Vagina (tissue), 2 donors: ENCODE measurements around the gene PDK2. TPM values are rescaled to one million over a fixed set of nuclear protein-coding genes. Genes with fewer than 3 reads are reported as not detected.

Source experiments
- DNase-seq, 2 donors: peaks; one replicate each; pipeline ENCODE4 v3.0.0-alpha.2; 2017; ENCODE audit errors: extremely low spot score in 2 of 2
- H3K27ac ChIP-seq: fragments of 200-600 bp; sonication (generic); one replicate; pipeline ENCODE4 v1.5.1; 2019
- H3K27me3 ChIP-seq: fragments of 200-600 bp; sonication (generic); one replicate; pipeline ENCODE4 v1.5.1; 2019
- H3K36me3 ChIP-seq, 2 donors: fragments of 200-600 bp; sonication (generic); one replicate each; pipeline ENCODE4 v1.5.1; 2017 to 2019
- H3K4me1 ChIP-seq: fragments of 200-600 bp; sonication (generic); one replicate; pipeline ENCODE4 v1.5.1; 2019
- H3K4me3 ChIP-seq, 2 donors: fragments of 200-600 bp; sonication (generic); 1 replicate in 1 of 2; 2 replicates in 1 of 2; pipeline ENCODE4 v1.5.1; 2016 to 2019
- H3K9me3 ChIP-seq: fragments of 200-600 bp; sonication (generic); one replicate; pipeline ENCODE4 v1.5.1; 2019
- POLR2A ChIP-seq, 2 donors: fragments of 450-650 bp; IDR thresholded peaks; one replicate each; pipeline ENCODE4 v1.6.1; 2017; ENCODE audit warnings: antibody characterized with exemption in 2 of 2, mild to moderate bottlenecking in 2 of 2, moderate library complexity in 2 of 2
- POLR2AphosphoS5 ChIP-seq, 2 donors: sonication (generic); formaldehyde crosslinking; IDR thresholded peaks; one replicate each; pipeline ENCODE4 v1.9.0; 2017; ENCODE audit warnings: antibody characterized with exemption in 2 of 2, mild to moderate bottlenecking in 2 of 2, low read depth in 1 of 2; ENCODE audit not compliant: insufficient read depth in 1 of 2
- intact Hi-C: fragments of 100-400 bp; cut with DNase I; formaldehyde crosslinking; loops from one replicate; pipeline ENCODE4 v1.15.1; 2023
- total RNA-seq: library from RNA; depleted of rRNA; stranded (reverse); fragments of >200 nt; gene quantifications from one replicate; pipeline ENCODE4 v1.2.3, GENCODE V29; 2016
- TF ChIP-seq, protein P1 (sequence below), 3 experiments: fragments of 450-650 bp in 2 of 3; fragments of 200-600 bp in 1 of 3; sonication (generic) in 1 of 3; IDR thresholded peaks; one replicate each; pipeline ENCODE4 v1.5.1; 2017 to 2019; ENCODE audit warnings: antibody characterized with exemption in 3 of 3, mild to moderate bottlenecking in 2 of 3, moderate library complexity in 2 of 3

PDK2 gene
- total RNA-seq, 1 donor from 2014 or later: 44.4 TPM

DNA sequence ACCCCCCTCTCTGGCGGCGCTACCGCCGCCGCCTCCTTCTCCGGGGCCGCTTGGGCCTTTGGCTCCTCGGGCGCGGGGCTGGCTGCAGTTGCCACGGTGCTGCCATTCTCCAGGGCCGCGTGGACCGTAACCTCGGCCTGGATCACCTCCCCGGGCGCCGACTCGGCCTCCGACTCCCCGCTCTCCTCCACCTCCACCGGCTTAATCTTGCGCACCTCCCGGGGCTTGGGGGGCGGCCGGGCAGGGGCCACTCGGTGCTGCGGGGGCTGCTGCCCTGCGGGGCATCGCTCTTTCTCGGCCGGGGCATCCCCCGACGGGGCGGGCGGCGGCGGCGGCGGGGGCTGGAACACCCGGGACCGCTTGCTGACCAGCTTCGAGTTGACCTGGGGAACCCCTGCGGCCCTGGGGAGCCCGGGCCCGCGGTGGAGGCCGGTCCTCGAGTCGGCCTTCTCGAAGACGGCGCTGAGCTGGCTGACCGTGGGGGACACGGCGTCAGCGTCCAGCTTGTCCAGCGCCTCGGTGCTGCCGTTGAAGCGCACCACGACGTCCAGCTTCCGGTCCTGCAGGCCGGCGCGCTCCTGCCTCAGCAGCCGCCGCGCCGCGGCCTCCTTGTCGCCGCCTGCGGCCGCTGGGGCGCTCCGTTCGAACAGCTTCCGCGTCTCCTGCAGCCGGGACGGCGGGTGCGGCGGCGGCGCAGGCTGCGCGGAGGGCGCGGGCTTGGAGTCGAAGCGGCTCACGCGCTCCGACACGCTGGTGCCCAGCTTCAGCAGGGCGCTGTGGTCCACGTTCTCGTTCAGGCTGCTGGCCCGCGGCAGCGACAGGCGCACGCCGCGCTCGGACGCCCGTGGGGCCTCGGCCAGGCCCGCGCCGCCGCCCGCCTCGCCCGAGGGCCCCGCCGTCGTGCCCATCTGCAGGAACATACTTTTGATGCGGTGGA is 54.5 kb downstream of the PDK2 start:
- H3K4me3 ChIP-seq: peak overlapping the region; percentile 70 to 87
- no peaks in the 10 kb centered on the region for H3K27me3 ChIP-seq
- peaks cover 75% of the 10 kb centered on the region for H3K4me1 ChIP-seq
- peaks cover 0 to 6% of the 10 kb centered on the region in 2 donors for H3K36me3 ChIP-seq
- peak overlapping the region; percentile 81 for H3K27ac ChIP-seq
- no peak for DNase-seq
- no peak for TF ChIP-seq POLR2A (IDR thresholded peaks at IDR 0.05)
- TF ChIP-seq, protein P1, sequence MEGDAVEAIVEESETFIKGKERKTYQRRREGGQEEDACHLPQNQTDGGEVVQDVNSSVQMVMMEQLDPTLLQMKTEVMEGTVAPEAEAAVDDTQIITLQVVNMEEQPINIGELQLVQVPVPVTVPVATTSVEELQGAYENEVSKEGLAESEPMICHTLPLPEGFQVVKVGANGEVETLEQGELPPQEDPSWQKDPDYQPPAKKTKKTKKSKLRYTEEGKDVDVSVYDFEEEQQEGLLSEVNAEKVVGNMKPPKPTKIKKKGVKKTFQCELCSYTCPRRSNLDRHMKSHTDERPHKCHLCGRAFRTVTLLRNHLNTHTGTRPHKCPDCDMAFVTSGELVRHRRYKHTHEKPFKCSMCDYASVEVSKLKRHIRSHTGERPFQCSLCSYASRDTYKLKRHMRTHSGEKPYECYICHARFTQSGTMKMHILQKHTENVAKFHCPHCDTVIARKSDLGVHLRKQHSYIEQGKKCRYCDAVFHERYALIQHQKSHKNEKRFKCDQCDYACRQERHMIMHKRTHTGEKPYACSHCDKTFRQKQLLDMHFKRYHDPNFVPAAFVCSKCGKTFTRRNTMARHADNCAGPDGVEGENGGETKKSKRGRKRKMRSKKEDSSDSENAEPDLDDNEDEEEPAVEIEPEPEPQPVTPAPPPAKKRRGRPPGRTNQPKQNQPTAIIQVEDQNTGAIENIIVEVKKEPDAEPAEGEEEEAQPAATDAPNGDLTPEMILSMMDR (IDR thresholded peaks at IDR 0.05): no peak
- no peaks in the 10 kb centered on the region for H3K9me3 ChIP-seq
- intact Hi-C loops: no loop called here

DNA sequence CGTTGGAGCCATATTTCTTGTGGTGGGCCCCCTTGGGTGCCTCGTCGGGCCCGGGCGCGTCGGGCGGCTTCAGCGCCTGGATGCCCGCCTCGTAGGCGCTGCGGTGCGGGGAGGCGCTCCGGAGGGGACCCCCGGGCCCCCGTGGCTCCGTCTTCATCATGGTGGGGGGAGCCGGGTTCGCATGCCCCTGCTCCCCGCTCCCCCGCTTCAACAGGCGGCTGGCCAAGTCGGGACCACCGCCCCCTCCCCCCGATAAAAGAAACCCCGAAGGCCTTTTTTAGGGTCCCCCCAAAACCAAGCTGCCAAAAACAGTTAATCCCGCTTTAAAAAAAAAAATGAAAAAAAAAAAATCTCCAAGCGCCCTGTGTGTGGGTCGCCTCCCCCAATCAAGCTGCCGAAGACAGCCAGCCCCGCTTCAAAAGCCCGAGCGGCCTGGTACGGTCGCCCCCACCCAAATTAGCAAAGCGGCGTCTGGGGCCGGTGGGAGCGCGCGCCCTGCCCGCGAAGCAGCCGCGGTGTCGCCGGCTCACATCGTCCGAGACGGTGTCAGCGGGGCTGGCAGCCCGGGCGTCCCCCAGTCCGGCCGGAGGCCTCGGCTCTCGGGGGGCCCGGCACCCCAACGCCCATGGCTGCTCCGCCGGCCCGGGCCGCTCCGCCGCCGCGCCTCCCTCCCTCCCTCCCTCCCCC is 55.3 kb downstream of the PDK2 start, which contains the start of gene PPP1R9B:
Gene PPP1R9B, minus strand, starts transcription at position 324 of the 687 bp plus-strand sequence. Its CDS starts 164 bp downstream, at position 160.
- DNase-seq: no peak
- Histone ChIP-seq H3K36me3 (no peaks in the 10 kb centered on the region), H3K27ac (peak within 1 kb of the TSS; percentile 81), H3K4me3 (peak within 1 kb of the TSS; percentile 70 to 87), H3K27me3 (no peaks in the 10 kb centered on the region), H3K4me1 (peaks cover 67% of the 10 kb centered on the region), H3K9me3 (no peaks in the 10 kb centered on the region)
- intact Hi-C loops: no loop called here
- TF ChIP-seq POLR2AphosphoS5 (IDR thresholded peaks at IDR 0.05; ENCODE audit: insufficient read depth in 1 of 2, low read depth in 1 of 2): no peak
- TF ChIP-seq, protein P1 (IDR thresholded peaks at IDR 0.05): no peak
- no peak for TF ChIP-seq POLR2A (IDR thresholded peaks at IDR 0.05)

DNA sequence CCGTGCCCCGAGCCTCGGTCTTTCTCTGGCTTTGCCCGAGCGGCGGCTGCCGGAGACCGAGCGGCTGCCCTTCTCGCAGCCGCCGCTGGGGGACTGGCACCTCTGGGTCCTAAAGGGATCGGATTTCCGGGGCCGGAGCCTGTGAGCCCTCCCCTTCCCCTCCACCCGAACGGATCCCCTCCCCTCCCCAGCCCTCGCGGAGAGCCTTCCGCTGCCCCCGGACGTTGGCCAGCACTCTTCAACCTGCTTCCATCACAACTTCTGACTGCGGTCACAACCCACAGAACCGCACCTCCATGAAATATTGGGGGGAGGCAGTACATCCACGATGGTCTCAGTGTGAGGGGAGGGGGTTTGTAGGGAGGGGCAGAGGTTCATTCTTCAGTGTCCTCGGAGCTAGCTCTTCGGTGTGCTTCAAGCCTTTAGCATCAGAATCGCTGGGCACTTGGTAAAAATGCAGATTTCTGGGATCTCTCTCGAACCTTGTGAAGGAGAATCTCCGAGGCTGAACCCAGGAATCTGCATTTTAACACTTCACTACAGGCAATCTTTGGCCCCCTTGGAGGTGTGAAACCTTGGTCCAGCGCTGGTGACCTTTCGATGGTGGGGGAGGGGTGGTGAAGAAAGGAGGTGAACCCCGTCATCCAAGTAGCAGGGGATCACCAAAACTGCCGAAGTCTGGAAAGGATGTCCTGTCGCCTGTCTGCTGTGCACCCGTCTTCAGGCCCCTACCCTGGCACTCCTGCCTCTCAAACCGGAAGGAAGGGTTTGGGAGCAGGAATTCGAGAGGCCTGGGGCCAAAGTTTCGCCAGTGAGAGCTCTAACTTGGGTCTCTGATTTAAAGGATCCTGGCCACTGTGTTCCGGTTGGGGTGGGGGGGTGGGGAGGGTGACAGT is 56.1 kb downstream of the PDK2 start:
- peak in 1 of 2 donors; percentile 79 for TF ChIP-seq POLR2AphosphoS5 (IDR thresholded peaks at IDR 0.05; ENCODE audit: insufficient read depth in 1 of 2, low read depth in 1 of 2)
- TF ChIP-seq POLR2A (IDR thresholded peaks at IDR 0.05): peak in 1 of 2 donors; percentile 63
- TF ChIP-seq, protein P1 (IDR thresholded peaks at IDR 0.05): peak in 2 of 3 experiments; percentile 37 to 47
- intact Hi-C loops: no loop called here
- DNase-seq: no peak

DNA sequence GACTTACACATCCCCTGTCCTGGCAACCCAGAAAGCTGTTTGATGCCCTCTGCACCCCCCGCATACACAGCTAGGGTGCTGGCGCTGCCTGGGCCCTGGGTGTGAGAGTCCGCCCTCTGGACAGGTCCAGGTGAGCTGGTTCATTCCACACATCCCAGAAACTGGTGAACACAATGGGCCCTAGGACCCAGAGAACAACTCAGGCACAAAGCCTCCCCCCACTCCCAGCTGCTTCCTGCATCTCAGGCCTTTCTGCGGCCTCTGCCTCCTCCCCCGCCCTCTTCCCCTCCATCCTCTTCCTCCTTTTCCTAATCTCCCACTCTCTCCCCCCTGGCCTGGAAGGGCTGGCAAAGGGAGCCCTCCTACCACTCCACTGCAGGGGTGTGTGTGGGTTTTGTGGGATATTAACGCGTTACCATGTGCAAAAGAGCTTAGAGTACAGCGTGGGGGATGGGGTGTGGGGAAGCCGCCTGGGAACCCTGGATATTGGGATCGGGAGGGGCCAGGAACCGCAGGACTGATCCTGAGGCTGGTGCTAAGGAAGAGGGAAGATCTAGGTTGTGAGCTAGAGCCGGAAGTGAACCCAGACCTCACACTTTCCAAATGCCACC is 56.9 kb downstream of the PDK2 start:
- TF ChIP-seq POLR2A (IDR thresholded peaks at IDR 0.05) (no peak), POLR2AphosphoS5 (IDR thresholded peaks at IDR 0.05; ENCODE audit: insufficient read depth in 1 of 2, low read depth in 1 of 2) (peak; percentile 63 to 69)
- TF ChIP-seq, protein P1 (IDR thresholded peaks at IDR 0.05): peak in 1 of 3 experiments; percentile 2
- H3K4me1 ChIP-seq: peaks cover 52% of the 10 kb centered on the region
- no peaks in the 10 kb centered on the region for H3K27me3 ChIP-seq
- H3K4me3 ChIP-seq: peak overlapping the region; percentile 70 to 87
- intact Hi-C loops: no loop called here
- DNase-seq: peak in 1 of 2 donors; percentile 95
- H3K27ac ChIP-seq: peak overlapping the region; percentile 81
- no peaks in the 10 kb centered on the region for H3K9me3 ChIP-seq
- H3K36me3 ChIP-seq: no peaks in the 10 kb centered on the region

More for the DNA sequence above, 56.1 kb downstream of the PDK2 start:
- H3K4me1 ChIP-seq: peaks cover 59% of the 10 kb centered on the region
- no peaks in the 10 kb centered on the region for H3K9me3 ChIP-seq
- peak overlapping the region; percentile 81 for H3K27ac ChIP-seq
- H3K27me3 ChIP-seq: no peaks in the 10 kb centered on the region
- H3K36me3 ChIP-seq: no peaks in the 10 kb centered on the region
- peak overlapping the region; percentile 70 to 87 for H3K4me3 ChIP-seq
